Testis (tissue), 3 donors: ENCODE measurements around the gene THSD4. TPM values are rescaled to one million over a fixed set of nuclear protein-coding genes. Genes with fewer than 3 reads are reported as not detected.
A peak's percentile ranks its signal among the peaks of the same experiment; 100 is the strongest.

Experiments
- DNase-seq: peaks from one replicate; pipeline ENCODE4 v3.0.0-alpha.2; 2019
- H3K27ac ChIP-seq, 2 donors: fragments of 200-600 bp; sonication (generic); one replicate each; pipeline ENCODE4 v1.5.1; 2019
- H3K27me3 ChIP-seq: fragments of 200-600 bp; sonication (generic); one replicate; pipeline ENCODE4 v1.5.1; 2019
- H3K36me3 ChIP-seq: fragments of 200-600 bp; sonication (generic); one replicate; pipeline ENCODE4 v1.5.1; 2017; ENCODE audit warnings: low read depth; ENCODE audit errors: missing control alignments
- H3K4me1 ChIP-seq: fragments of 200-600 bp; sonication (generic); one replicate; pipeline ENCODE4 v1.5.1; 2019
- H3K4me3 ChIP-seq, 2 donors: fragments of 200-600 bp; sonication (generic); one replicate each; pipeline ENCODE4 v1.5.1; 2017 to 2019
- H3K9me3 ChIP-seq: fragments of 200-600 bp; sonication (generic); one replicate; pipeline ENCODE4 v1.5.1; 2017
- POLR2A ChIP-seq: fragments of 450-650 bp; IDR thresholded peaks from one replicate; pipeline ENCODE4 v1.6.1; 2017; ENCODE audit warnings: antibody characterized with exemption, mild to moderate bottlenecking, moderate library complexity
- WGBS, 2 donors: methylation state at CpG; one replicate each; pipeline ENCODE4 v1.1.5; 2018; 5-methylcytosine and 5-hydroxymethylcytosine counted together
- intact Hi-C: fragments of 100-400 bp; cut with DNase I; formaldehyde crosslinking; loops from one replicate; pipeline ENCODE4 v1.15.1; 2023; ENCODE audit warnings: low total_unique reads
- polyA plus RNA-seq: library from polyadenylated mRNA; stranded (reverse); fragments of 350-450 nt; fragmentation: Illumina TruSeq; extraction: RNeasy Lipid Tissue Mini Kit (QIAGEN cat#74804); gene quantifications from one replicate; pipeline ENCODE4 v1.2.3, GENCODE V29; 2014; ENCODE audit warnings: low read depth, low replicate concordance; ENCODE audit not compliant: insufficient read depth
- total RNA-seq, 2 donors: library from RNA; depleted of rRNA; stranded (reverse); fragments of >200 nt; gene quantifications; one replicate each; pipeline ENCODE4 v1.2.3, GENCODE V29; 2016
- TF ChIP-seq, protein P1 (sequence below), 3 experiments: fragments of 450-650 bp in 2 of 3; fragments of 200-600 bp in 1 of 3; sonication (generic) in 1 of 3; IDR thresholded peaks; one replicate each; pipeline ENCODE4 v1.5.1; 2016 to 2019; ENCODE audit warnings: antibody characterized with exemption in 3 of 3, mild to moderate bottlenecking in 2 of 3, moderate library complexity in 1 of 3

THSD4 gene
- total and polyA plus RNA-seq, 3 donors from 2014 or later: 14.3 to 21.5 (median 18.2) TPM

DNA sequence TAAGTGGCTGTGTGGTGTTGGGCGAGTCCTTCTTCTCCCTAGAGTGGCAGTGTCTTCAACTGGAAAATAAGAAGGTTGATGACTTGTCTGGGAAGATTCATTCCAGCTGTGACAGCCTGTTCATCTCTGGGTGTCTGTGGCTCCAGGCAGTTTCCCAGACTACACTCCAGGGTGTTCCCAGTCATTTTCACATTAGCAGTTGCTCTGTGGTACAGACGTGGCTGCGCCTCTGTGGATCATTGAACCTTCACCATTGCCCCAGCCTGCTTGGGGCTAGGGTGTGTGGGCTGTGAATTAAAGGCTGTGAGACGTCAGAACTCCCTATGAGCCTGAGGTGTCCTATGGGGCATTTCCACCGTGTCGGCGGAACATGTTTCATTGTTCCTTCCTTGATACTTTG lies 455.5 kb downstream of the THSD4 start:
- Histone ChIP-seq H3K4me1 (no peaks in the 10 kb centered on the region), H3K4me3 (no peak overlapping the region), H3K27ac (no peak overlapping the region), H3K36me3 (no peaks in the 10 kb centered on the region), H3K27me3 (no peaks in the 10 kb centered on the region), H3K9me3 (no peaks in the 10 kb centered on the region)
- no peak for TF ChIP-seq POLR2A
- TF ChIP-seq, protein P1, sequence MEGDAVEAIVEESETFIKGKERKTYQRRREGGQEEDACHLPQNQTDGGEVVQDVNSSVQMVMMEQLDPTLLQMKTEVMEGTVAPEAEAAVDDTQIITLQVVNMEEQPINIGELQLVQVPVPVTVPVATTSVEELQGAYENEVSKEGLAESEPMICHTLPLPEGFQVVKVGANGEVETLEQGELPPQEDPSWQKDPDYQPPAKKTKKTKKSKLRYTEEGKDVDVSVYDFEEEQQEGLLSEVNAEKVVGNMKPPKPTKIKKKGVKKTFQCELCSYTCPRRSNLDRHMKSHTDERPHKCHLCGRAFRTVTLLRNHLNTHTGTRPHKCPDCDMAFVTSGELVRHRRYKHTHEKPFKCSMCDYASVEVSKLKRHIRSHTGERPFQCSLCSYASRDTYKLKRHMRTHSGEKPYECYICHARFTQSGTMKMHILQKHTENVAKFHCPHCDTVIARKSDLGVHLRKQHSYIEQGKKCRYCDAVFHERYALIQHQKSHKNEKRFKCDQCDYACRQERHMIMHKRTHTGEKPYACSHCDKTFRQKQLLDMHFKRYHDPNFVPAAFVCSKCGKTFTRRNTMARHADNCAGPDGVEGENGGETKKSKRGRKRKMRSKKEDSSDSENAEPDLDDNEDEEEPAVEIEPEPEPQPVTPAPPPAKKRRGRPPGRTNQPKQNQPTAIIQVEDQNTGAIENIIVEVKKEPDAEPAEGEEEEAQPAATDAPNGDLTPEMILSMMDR (IDR thresholded peaks at IDR 0.05): no peak
- no peak for DNase-seq
- 94 to 98% methylated on average over 7 of the region's 7 CpGs for WGBS, 2 donors
- intact Hi-C loops: no loop called here

DNA sequence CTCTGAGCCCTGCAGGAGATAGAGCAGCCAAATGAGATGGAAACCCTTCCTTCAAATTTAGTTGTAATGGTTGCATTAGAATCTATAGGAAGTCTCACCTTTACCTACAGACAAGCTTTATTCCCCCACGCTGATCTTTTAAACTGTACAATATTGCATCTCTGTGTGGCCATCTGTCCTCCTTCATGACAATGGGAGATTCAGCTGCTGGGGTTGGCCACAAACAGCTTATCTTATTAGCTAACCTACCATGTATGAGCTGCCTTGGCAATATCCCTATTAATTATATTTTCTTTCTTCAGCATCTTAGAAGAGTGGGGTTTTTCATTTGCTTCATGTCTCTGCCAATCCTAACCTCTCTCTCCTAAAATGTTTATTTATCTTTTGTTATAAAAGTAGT lies 456.4 kb downstream of the THSD4 start:
- TF ChIP-seq, protein P1 (IDR thresholded peaks at IDR 0.05): no peak
- no peak for TF ChIP-seq POLR2A
- Histone ChIP-seq H3K36me3 (no peaks in the 10 kb centered on the region), H3K4me1 (no peaks in the 10 kb centered on the region), H3K27me3 (no peaks in the 10 kb centered on the region), H3K27ac (no peak overlapping the region), H3K4me3 (no peak overlapping the region), H3K9me3 (no peaks in the 10 kb centered on the region)
- DNase-seq: no peak
- WGBS, 2 donors: 94 to 100% methylated on average over 1 of the region's 1 CpG
- intact Hi-C loops: no loop called here

DNA sequence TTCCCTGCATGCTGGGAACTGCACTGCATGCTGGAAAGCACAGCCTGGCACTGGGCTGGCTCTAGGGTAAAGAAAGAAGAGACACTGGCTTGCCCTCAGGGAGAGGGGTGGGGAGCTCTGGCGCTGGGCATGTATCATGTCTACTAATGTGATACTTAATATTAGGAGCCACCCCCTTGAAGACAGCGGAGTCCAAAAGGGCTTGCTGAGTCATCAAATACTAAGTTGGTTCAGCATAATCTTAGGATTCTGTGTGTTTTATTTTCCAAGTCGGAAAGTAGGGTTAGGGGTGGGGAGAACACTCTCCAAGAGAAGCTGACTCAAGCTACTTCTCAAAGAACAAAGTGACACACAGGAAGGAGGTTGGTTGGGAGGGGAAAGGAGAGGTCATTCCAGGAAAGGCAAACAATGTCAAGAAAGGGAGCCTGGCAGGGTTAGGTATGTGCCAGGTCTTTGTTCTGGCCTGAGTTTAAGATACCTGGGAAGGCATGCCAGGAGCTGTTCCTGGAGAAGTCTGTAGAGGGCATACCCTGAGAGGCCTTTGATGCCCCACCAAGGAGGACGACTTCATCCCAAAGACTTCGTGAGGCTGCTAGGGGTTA lies 457.3 kb downstream of the THSD4 start:
- WGBS, 2 donors: 82 to 87% methylated on average over 5 of the region's 5 CpGs
- Histone ChIP-seq H3K27ac (no peak overlapping the region), H3K4me3 (no peak overlapping the region), H3K4me1 (no peaks in the 10 kb centered on the region), H3K9me3 (no peaks in the 10 kb centered on the region), H3K36me3 (no peaks in the 10 kb centered on the region), H3K27me3 (no peaks in the 10 kb centered on the region)
- no peak for DNase-seq
- intact Hi-C loops: no loop called here
- TF ChIP-seq, protein P1 (IDR thresholded peaks at IDR 0.05): no peak

DNA sequence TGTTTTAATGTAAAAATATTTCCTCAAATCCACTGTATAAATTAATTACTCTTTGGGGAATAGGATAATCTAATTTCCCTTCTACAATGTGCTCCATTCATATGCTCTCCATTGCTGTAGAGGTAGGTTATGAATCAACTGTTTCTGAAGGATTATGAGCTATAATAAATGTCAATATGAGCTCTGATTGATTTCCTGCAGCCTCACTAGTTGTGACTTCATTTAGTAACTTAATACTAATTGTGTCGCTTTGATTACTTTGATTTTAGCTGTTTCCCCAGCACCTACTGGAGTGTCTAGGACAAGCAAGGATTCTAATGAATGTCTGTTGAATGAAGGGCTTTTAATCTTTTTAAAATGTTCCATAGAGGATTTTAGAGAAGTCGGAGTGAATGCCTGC lies 458.3 kb downstream of the THSD4 start:
- WGBS, 2 donors: 88 to 90% methylated on average over 2 of the region's 2 CpGs
- intact Hi-C loops: no loop called here

DNA sequence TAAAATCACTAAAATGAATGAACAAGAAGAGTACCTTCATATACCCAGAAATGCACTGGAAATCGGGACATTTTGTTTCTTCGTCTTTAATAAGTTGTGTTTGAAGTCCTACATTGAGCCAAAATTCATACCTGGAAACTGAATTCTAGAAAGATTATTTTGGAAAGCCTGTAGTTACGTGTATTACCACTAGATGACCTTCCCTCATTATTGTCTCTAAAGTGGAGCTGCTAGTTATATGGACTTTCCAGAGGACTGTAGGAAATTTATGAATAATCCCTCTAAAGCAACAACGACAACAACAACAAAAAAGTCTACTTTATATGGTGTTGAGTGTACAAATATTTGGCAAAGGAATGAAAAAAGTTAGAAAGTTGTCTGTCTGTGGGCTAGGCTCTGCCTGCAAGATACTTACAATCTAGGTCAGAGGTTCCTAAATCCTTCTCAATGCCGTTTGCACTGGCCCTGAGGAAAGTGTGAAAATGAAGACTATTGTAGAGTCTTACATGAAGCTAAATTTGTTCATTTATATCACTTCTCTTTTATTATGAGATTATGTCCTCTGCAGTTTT lies 460.3 kb downstream of the THSD4 start:
- Histone ChIP-seq H3K9me3 (no peaks in the 10 kb centered on the region), H3K4me3 (no peak overlapping the region), H3K27me3 (no peaks in the 10 kb centered on the region), H3K4me1 (no peaks in the 10 kb centered on the region), H3K36me3 (no peaks in the 10 kb centered on the region), H3K27ac (no peak overlapping the region)
- intact Hi-C loops: no loop called here
- WGBS, 2 donors: 71 to 78% methylated on average over 5 of the region's 5 CpGs
- DNase-seq: no peak
- TF ChIP-seq POLR2A: no peak
- TF ChIP-seq, protein P1 (IDR thresholded peaks at IDR 0.05): peak in 2 of 3 experiments; percentile 19 to 40

More for the DNA sequence above, 458.3 kb downstream of the THSD4 start:
- Histone ChIP-seq H3K9me3 (no peaks in the 10 kb centered on the region), H3K27ac (no peak overlapping the region), H3K27me3 (no peaks in the 10 kb centered on the region), H3K4me3 (no peak overlapping the region), H3K4me1 (no peaks in the 10 kb centered on the region), H3K36me3 (no peaks in the 10 kb centered on the region)
- TF ChIP-seq POLR2A: no peak
- no peak for DNase-seq
